H1 (cell line): Measurements from ENCODE around the gene RBCK1. TPM values are rescaled to one million over a fixed set of nuclear protein-coding genes. Genes with fewer than 3 reads are reported as not detected.

Experiments
- CTCF ChIA-PET: fragments of 300-600 bp; sonication (Branson Sonifier 250); formaldehyde crosslinking; loops from one replicate; lab custom pipeline; 2021; ENCODE audit not compliant: partially characterized antibody; lab: Charles Lee
- POLR2A ChIA-PET: fragments of 300-600 bp; sonication (Branson Sonifier 250); formaldehyde crosslinking; loops from one replicate; lab custom pipeline; 2021; ENCODE audit warnings: inconsistent platforms; ENCODE audit not compliant: partially characterized antibody; lab: Charles Lee
- DNase-seq, 2 experiments: peaks; one replicate each; pipeline versions ENCODE4 v3.0.0 to v3.0.0-alpha.2; 2010 to 2022; ENCODE audit warnings: low spot score in 2 of 2, low read depth in 1 of 2, mixed read lengths in 1 of 2
- FAIRE-seq: peaks from 2 replicates; lab custom pipeline; 2011; peaks lifted over from hg19 to GRCh38; lab: Jason Lieb, UNC
- H2AFZ ChIP-seq: 2 replicates; pipeline ENCODE4 v1.8.1; 2012; ENCODE audit warnings: low read length, inconsistent platforms
- H2AK5ac ChIP-seq: 2 replicates; pipeline ENCODE4 v1.6.1; 2013; ENCODE audit warnings: low read depth, low read length
- H2BK120ac ChIP-seq: replicated peaks from 2 replicates; pipeline ENCODE3; 2013; ENCODE audit warnings: low read depth, low read length, inconsistent platforms
- H2BK12ac ChIP-seq: 2 replicates; pipeline ENCODE4 v1.6.1; 2013; ENCODE audit warnings: low read depth, low read length
- H2BK15ac ChIP-seq: 2 replicates; pipeline ENCODE4 v1.6.1; 2013; ENCODE audit warnings: low read length
- H2BK20ac ChIP-seq: 2 replicates; pipeline ENCODE4 v1.6.1; 2013; ENCODE audit warnings: low read length
- H2BK5ac ChIP-seq: 2 replicates; pipeline ENCODE4 v1.6.1; 2013; ENCODE audit warnings: low read depth, low read length
- H3K14ac ChIP-seq: 2 replicates; pipeline ENCODE4 v1.6.1; 2013; ENCODE audit warnings: inconsistent platforms; ENCODE audit not compliant: insufficient read length
- H3K18ac ChIP-seq: 2 replicates; pipeline ENCODE4 v1.6.1; 2013; ENCODE audit warnings: low read length; ENCODE audit errors: extremely low read depth
- H3K23ac ChIP-seq: 2 replicates; pipeline ENCODE4 v1.6.1; 2013; ENCODE audit warnings: inconsistent platforms; ENCODE audit not compliant: insufficient read length
- H3K23me2 ChIP-seq: 2 replicates; pipeline ENCODE4 v1.6.1; 2013; ENCODE audit warnings: low read depth, low read length
- H3K27ac ChIP-seq: 2 replicates; pipeline ENCODE4 v1.6.1; 2011; ENCODE audit warnings: low read depth, low read length, inconsistent platforms
- H3K27me3 ChIP-seq, 4 experiments: replicated peaks in 1 of 4; 1 replicate in 1 of 4; 2 replicates in 3 of 4; pipeline versions ENCODE4 v1.6.1 to v1.8.1; 2011 to 2013; ENCODE audit warnings: low read length in 3 of 4, mild to moderate bottlenecking in 3 of 4, inconsistent platforms in 2 of 4, mixed read lengths in 2 of 4, moderate library complexity in 1 of 4; ENCODE audit not compliant: control insufficient read depth in 3 of 4, insufficient read depth in 3 of 4; ENCODE audit errors: extremely low read depth in 1 of 4
- H3K36me3 ChIP-seq, 4 experiments: 2 replicates each; pipeline versions ENCODE4 v1.6.1 to v1.8.1; 2011 to 2013; ENCODE audit warnings: mild to moderate bottlenecking in 4 of 4, low read length in 3 of 4, moderate library complexity in 2 of 4, control low read depth in 1 of 4, inconsistent platforms in 1 of 4; ENCODE audit not compliant: insufficient read depth in 4 of 4, control insufficient read depth in 2 of 4
- H3K4ac ChIP-seq: replicated peaks from 2 replicates; pipeline ENCODE3; 2013; ENCODE audit warnings: low read length, low read depth, mixed read lengths, inconsistent platforms; ENCODE audit not compliant: insufficient read length
- H3K4me1 ChIP-seq, 4 experiments: replicated peaks in 1 of 4; 1 replicate in 1 of 4; 2 replicates in 3 of 4; pipeline versions ENCODE4 v1.6.1 to v1.8.1; 2011 to 2013; ENCODE audit warnings: low read length in 3 of 4, inconsistent platforms in 2 of 4, mixed read lengths in 1 of 4; ENCODE audit not compliant: insufficient read depth in 4 of 4, control insufficient read depth in 3 of 4
- H3K4me2 ChIP-seq, 2 experiments: 2 replicates each; pipeline versions ENCODE4 v1.6.1 to v1.8.1; 2011 to 2013; ENCODE audit warnings: low read depth in 2 of 2, low read length in 2 of 2, control low read depth in 1 of 2, inconsistent platforms in 1 of 2, mild to moderate bottlenecking in 1 of 2; ENCODE audit not compliant: insufficient read depth in 1 of 2
- H3K4me3 ChIP-seq, 4 experiments: fragments of 200-600, 300-600 bp in 1 of 4; sonication (generic), shearing (Covaris generic), sonication (Bioruptor Twin) in 1 of 4; 2 replicates each; pipeline versions ENCODE4 v1.5.1 to v1.8.1; 2011 to 2016; ENCODE audit warnings: low read length in 4 of 4, low read depth in 3 of 4, control low read depth in 2 of 4, inconsistent platforms in 2 of 4, mild to moderate bottlenecking in 2 of 4, mixed read lengths in 1 of 4, moderate library complexity in 1 of 4; ENCODE audit not compliant: insufficient read depth in 2 of 4; ENCODE audit errors: extremely low read depth in 1 of 4
- H3K56ac ChIP-seq: replicated peaks from 2 replicates; pipeline ENCODE3; 2013; ENCODE audit warnings: low read depth, mild to moderate bottlenecking, mixed read lengths, low read length, inconsistent platforms; ENCODE audit not compliant: insufficient read length
- H3K79me1 ChIP-seq: 2 replicates; pipeline ENCODE4 v1.6.1; 2013; ENCODE audit warnings: low read depth, low read length, control low read depth
- H3K79me2 ChIP-seq, 2 experiments: 2 replicates each; pipeline versions ENCODE4 v1.6.1 to v1.8.1; 2012 to 2013; ENCODE audit warnings: low read length in 2 of 2, mild to moderate bottlenecking in 2 of 2, inconsistent platforms in 1 of 2; ENCODE audit not compliant: insufficient read depth in 2 of 2, control insufficient read depth in 1 of 2
- H3K9ac ChIP-seq, 4 experiments: replicated peaks in 1 of 4; 1 replicate in 1 of 4; 2 replicates in 3 of 4; pipeline versions ENCODE4 v1.6.1 to v1.8.1; 2011 to 2013; ENCODE audit warnings: low read depth in 3 of 4, low read length in 3 of 4, control low read depth in 2 of 4, mild to moderate bottlenecking in 2 of 4, moderate library complexity in 2 of 4, inconsistent platforms in 1 of 4; ENCODE audit errors: extremely low read depth in 1 of 4
- H3K9me3 ChIP-seq, 2 experiments: 2 replicates each; pipeline versions ENCODE4 v1.6.1 to v1.8.1; 2012 to 2013; ENCODE audit warnings: mild to moderate bottlenecking in 2 of 2, moderate library complexity in 2 of 2, control low read depth in 1 of 2, inconsistent platforms in 1 of 2, low read depth in 1 of 2, low read length in 1 of 2, mixed read lengths in 1 of 2; ENCODE audit not compliant: insufficient read depth in 2 of 2
- H4K20me1 ChIP-seq, 2 experiments: replicated peaks in 1 of 2; 2 replicates each; pipeline versions ENCODE3 to v1.8.1; 2011 to 2013; ENCODE audit warnings: inconsistent platforms in 2 of 2, low read length in 2 of 2, mild to moderate bottlenecking in 1 of 2; ENCODE audit not compliant: insufficient read depth in 2 of 2, control insufficient read depth in 1 of 2
- H4K5ac ChIP-seq: 2 replicates; pipeline ENCODE4 v1.6.1; 2013; ENCODE audit warnings: low read length, low read depth, mixed read lengths, inconsistent platforms; ENCODE audit not compliant: insufficient read length
- H4K8ac ChIP-seq: 2 replicates; pipeline ENCODE4 v1.8.0; 2013; ENCODE audit warnings: mild to moderate bottlenecking, moderate library complexity, low read length, inconsistent platforms; ENCODE audit not compliant: insufficient read depth; ENCODE audit errors: extremely low read depth
- H4K91ac ChIP-seq: replicated peaks from 2 replicates; pipeline ENCODE3; 2013; ENCODE audit warnings: low read length, mixed read lengths, inconsistent platforms; ENCODE audit not compliant: insufficient read length
- CTBP2 ChIP-seq: IDR thresholded peaks from 2 replicates; pipeline ENCODE4 v1.7.0; 2011; ENCODE audit warnings: borderline replicate concordance, mild to moderate bottlenecking, moderate library complexity, mixed read lengths, low read length; ENCODE audit not compliant: insufficient read depth, insufficient read length
- FOSL1 ChIP-seq: IDR thresholded peaks from 2 replicates; pipeline ENCODE4 v1.6.1; 2011; ENCODE audit warnings: mild to moderate bottlenecking, low read depth, low read length, moderate library complexity; ENCODE audit not compliant: insufficient read depth
- MAFK ChIP-seq: IDR thresholded peaks from 2 replicates; pipeline ENCODE4 v1.6.1; 2012; ENCODE audit warnings: low read depth, mild to moderate bottlenecking, improper control_type of control experiment, low read length
- POLR2AphosphoS5 ChIP-seq: IDR thresholded peaks from 2 replicates; pipeline ENCODE4 v1.6.1; 2011; ENCODE audit warnings: low read depth, low read length
- RNF2 ChIP-seq: fragments of 200-900, 300-1000 bp; sonication (generic); IDR thresholded peaks from 2 replicates; pipeline ENCODE4 v1.7.1; 2016; ENCODE audit warnings: borderline replicate concordance, low read depth, mild to moderate bottlenecking, antibody characterized with exemption, low read length; ENCODE audit not compliant: poor library complexity, severe bottlenecking; ENCODE audit errors: missing control alignments
- SP2 ChIP-seq: IDR thresholded peaks from 2 replicates; pipeline ENCODE4 v1.6.1; 2012; ENCODE audit warnings: mild to moderate bottlenecking, low read length, inconsistent platforms
- TAF1 ChIP-seq: IDR thresholded peaks from 2 replicates; pipeline ENCODE4 v1.6.1; 2011; ENCODE audit warnings: mild to moderate bottlenecking, low read depth, low read length
- YY1 ChIP-seq: IDR thresholded peaks from 2 replicates; pipeline ENCODE4 v1.6.1; 2011; ENCODE audit warnings: low read depth, mild to moderate bottlenecking, low read length
- WGBS, 2 experiments: shearing (Covaris generic) in 1 of 2; methylation state at CpG; one replicate each; pipeline versions ENCODE4 v1.1.6 to v1.1.7; 2013 to 2015; ENCODE audit warnings: low lambda C conversion rate in 2 of 2, mixed read lengths in 2 of 2, inconsistent platforms in 1 of 2, low coverage in 1 of 2, missing lambda C conversion rate in 1 of 2; ENCODE audit not compliant: insufficient replicate concordance in 2 of 2, insufficient coverage in 1 of 2, insufficient read length in 1 of 2; ENCODE audit errors: extremely low coverage in 1 of 2, missing lambda C conversion rate in 1 of 2; 5-methylcytosine and 5-hydroxymethylcytosine counted together
- polyA plus RNA-seq, 7 experiments: library from polyadenylated mRNA; depleted of rRNA in 3 of 7; stranded (reverse) in 5 of 7; unstranded in 2 of 7; fragments of >200 nt in 5 of 7; fragments of 200-250 nt in 2 of 7; gene quantifications; 1 replicate in 5 of 7; 2 replicates in 1 of 7; 4 replicates in 1 of 7; pipeline versions ENCODE4 v1.2.1 to v1.2.3, GENCODE V29; 2011 to 2013; ENCODE audit warnings: missing spikeins in 2 of 7, mixed read lengths in 2 of 7
- total RNA-seq: library from RNA; stranded (reverse); fragmentation: NEBNext Ultra II Directional; extraction: Animal tissue kit (Norgen Biotek cat#: 25700); gene quantifications from 2 replicates; pipeline ENCODE4 v1.2.1, GENCODE V29; 2021

RBCK1 gene
- total and polyA plus RNA-seq, 2 of the 8 experiments (the other 6 are each of a cell fraction or from before 2014, with no cell fraction given) = 43.1 to 54.7 TPM

GRCh38 chr20:460180-460579, 52.1 kb downstream of the RBCK1 start:
- no peak overlapping the region for H4K91ac ChIP-seq
- H3K36me3 ChIP-seq = no peaks in the 10 kb centered on the region
- H3K4me1 ChIP-seq = peaks cover 0 to 4% (median 1%) of the 10 kb centered on the region in 4 experiments; a peak in 3 of 7 replicates
- H3K18ac ChIP-seq = no peak overlapping the region
- no peak overlapping the region for H3K4me3 ChIP-seq
- no peak overlapping the region for H3K14ac ChIP-seq
- no peak overlapping the region for H2BK12ac ChIP-seq
- no peak for FAIRE-seq
- H2AK5ac ChIP-seq = no peak overlapping the region
- peak overlapping the region in 1 of 2 experiments; percentile 82; a peak in 1 of 4 replicates for H3K4me2 ChIP-seq
- H3K23ac ChIP-seq = no peak overlapping the region
- CTCF ChIA-PET = interaction anchor here (0.6 to 2.1 kb wide), 5 partner anchors 15 to 117 kb away, joined by 3 to 8 read pairs (median 3); no protein-coding TSS in a partner anchor
- H3K27ac ChIP-seq = no peak overlapping the region
- H2BK120ac ChIP-seq = no peak overlapping the region
- peaks cover 9% of the 10 kb centered on the region; the same call in 1 of the 2 replicates for H3K79me1 ChIP-seq
- H3K27me3 ChIP-seq = peaks cover 0 to 9% (median 7%) of the 10 kb centered on the region in 4 experiments; a peak in 3 of 7 replicates
- no peak overlapping the region for H2BK5ac ChIP-seq
- peaks cover 2 to 14% of the 10 kb centered on the region in 2 experiments for H4K20me1 ChIP-seq
- no peak overlapping the region for H3K4ac ChIP-seq
- no peak overlapping the region for H2BK20ac ChIP-seq
- H4K8ac ChIP-seq = no peak overlapping the region
- peaks cover 4 to 47% of the 10 kb centered on the region in 2 experiments for H3K79me2 ChIP-seq
- H4K5ac ChIP-seq = no peak overlapping the region
- peaks cover 6% of the 10 kb centered on the region; the same call in 1 of the 2 replicates for H3K23me2 ChIP-seq
- H3K9ac ChIP-seq = no peak overlapping the region
- 85% methylated on average over 3 of the region's 3 CpGs; no CpG with 5 or more reads in 1 of the 2 experiments for WGBS, 2 experiments
- POLR2A ChIA-PET = interaction anchor here (0.6 to 5.1 kb wide), 2 partner anchors 13 to 80 kb away, joined by 3 to 26 read pairs; partner anchors contain the start of gene TRIB3
- H3K56ac ChIP-seq = no peak overlapping the region
- DNase-seq = no peak
- H2BK15ac ChIP-seq = no peak overlapping the region
- no peaks in the 10 kb centered on the region for H3K9me3 ChIP-seq
- H2AFZ ChIP-seq = no peak overlapping the region
- TF ChIP-seq TAF1 (no peak), SP2 (no peak), MAFK (no peak), POLR2AphosphoS5 (no peak), FOSL1 (no peak), RNF2 (no peak), YY1 (no peak), CTBP2 (no peak)
